ENCODE results near the gene ABL1.
A peak's percentile ranks its signal among the peaks of the same experiment; 100 is the strongest.

ABL1 gene

DNA sequence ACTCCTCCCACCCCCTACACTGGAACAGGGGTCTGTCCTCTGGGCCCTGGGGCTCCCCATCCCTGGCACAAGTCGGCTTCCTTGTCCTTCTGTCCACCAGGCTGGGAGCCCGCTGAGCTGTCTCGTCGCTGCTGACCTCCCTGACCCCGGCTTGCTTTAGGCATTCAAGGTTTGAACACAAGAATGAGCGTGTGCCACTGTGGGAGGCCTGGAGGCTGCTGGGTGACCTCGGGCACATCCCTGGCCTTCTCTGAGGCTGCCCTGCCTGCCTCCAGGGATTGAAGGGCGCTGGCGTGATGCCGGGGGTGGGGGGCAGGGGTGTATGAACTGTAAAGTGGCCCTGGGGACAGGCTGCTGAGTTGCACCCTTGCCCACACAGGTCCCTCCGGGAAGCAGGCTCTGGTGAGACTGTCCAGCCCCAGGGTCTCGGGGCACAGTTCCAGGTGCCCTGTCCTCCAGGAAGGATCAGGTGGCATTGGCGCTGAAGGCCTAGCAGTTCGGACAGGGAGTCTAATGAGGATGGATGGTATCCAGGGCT lies 85.8 kb downstream of the ABL1 start:
- no peak for DNase-seq

GRCh38 chr9:130921300-130921988 lies 86.4 kb downstream of the ABL1 start:
- no peak for DNase-seq

- DNase-seq: no peak
Observed at GRCh38 chr9:130921989-130922892, 87.2 kb downstream of the ABL1 start.

GRCh38 chr9:130922893-130923610 lies 88.0 kb downstream of the ABL1 start:
- DNase-seq: no peak

DNA sequence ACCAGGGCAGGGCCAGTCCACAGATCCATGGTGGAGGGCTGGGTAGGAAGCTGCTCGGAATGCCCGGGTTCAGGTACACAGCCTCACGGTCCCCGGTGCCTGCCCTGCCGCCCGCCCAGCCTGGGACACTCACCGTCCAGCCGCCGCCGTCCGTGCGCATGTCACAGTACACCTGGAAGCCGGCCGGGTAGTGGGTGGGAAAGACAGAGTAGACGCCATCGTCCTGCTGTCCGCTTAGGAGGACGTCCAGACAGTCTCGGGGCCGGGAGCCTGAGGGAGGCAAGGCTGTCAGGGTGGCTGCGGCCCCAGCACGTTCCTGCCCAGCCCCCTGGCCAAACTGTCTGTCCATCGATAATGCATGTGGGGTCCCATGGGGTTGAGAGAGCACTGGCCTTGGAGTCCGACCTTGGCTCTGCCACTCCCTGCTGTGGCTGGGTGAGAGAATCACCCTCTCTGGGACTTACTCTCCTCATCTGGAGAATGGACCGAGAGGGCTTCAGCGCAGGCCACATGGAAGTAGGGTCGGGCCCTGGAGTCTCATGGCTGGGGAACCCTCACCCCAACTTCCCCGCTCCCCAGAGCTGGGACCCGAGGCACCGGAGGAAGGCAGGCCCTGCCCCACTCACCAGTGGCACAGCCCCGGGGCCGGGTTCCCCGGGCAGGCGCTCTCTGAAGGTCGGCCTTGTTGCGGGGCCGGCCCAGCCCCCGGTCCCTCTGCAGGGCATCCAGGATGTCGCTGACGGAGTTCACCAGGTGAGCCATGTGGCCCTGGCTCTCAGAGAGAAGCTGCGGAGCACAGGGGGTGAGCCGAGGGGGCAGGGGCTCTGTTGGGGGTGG lies 88.8 kb downstream of the ABL1 start:
- no peak for DNase-seq

DNA sequence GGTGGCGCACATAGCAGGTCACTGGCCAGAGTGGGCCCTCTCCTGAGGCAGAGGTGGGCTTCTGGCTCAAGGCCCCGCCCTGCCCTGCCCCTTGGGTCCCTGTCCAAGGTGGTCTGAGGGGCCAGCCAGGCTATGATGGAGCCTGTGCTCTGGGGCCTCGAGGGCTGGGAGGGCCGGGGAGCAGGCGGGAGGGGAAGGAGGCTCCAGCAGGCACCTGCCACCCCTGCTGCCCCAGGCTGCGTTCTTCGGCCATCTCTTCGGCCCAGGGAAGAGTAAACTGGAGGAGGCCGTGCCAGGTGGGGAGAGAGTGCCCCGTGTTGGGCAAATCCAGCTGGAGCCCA lies 89.4 kb downstream of the ABL1 start:
- no peak for DNase-seq

DNA sequence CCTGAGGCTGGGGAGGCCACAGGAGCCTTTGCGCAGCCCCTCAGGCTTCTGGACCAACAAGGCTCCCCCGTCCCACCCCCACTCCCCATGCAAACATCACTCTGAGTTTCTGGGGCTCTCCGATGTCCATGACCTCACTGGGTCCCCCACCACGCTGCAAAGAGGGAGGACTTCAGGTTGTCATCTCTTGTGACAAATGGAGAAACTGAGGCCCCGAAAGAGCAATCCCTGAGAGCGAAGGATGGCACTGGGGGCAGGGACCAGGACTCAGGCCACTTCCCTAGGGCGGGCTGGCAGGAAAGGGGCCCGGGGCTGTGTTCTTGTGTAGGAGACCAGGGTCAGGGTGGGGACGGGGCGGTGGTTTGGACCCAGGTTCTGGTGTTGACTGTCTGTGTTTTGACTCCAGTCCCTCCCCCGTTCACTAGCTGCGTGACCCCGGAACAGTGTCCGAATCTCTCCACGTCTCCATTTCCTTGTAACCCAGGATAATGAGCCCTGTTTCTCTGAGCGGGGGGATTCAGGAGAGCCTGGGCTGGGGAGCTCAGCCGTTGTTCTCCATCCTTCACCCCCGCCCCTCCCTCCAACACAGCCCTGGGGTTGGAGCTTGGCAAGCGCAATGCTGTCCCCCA lies 90.1 kb downstream of the ABL1 start:
- DNase-seq: no peak

DNA sequence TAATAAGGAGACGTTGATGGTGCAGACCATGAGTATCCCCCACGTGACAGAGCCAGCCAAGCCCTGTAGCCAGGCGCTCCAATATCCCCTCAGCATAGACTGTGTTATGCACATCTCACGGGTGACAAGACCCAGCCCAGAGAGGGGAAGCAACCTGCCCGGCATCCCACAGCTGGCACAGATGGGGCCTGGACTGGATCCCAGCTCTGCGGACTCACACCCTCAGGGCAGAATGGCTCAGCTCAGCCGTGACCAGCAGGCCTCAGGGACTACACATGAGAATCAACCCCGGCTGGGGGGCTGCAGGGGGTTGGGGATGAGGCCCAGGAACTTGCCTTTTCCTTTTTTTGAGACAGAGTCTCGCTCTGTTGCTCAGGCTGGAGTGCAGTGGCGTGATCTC lies 92.3 kb downstream of the ABL1 start:
- no peak for DNase-seq

- DNase-seq: peak; percentile 37
Observed at GRCh38 chr9:130927995-130928900, 93.2 kb downstream of the ABL1 start.

DNA sequence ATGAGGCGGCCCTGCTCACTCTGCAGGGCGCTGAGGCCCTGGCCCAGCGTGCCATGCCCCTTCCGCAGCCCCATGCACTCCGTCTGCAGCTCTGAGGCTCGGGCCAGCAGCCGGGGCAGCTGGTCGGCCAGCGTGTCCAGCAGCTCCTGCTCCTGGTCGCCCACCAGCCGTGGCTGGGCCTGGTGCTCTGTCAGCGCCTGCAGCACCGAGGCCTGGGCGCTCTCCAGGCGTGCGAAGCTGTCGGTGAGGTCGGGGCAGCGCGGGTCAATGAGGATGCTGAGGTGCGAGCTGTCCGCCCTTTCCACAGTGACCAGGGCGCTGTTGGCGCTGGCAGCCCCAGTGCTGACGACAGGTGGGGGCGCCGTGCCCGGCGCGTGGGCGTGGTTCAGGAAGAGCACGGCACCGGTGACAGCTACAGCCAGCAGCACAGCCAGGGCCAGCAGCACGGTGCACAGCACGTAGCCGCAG lies 94.6 kb downstream of the ABL1 start:
- DNase-seq: no peak

DNA sequence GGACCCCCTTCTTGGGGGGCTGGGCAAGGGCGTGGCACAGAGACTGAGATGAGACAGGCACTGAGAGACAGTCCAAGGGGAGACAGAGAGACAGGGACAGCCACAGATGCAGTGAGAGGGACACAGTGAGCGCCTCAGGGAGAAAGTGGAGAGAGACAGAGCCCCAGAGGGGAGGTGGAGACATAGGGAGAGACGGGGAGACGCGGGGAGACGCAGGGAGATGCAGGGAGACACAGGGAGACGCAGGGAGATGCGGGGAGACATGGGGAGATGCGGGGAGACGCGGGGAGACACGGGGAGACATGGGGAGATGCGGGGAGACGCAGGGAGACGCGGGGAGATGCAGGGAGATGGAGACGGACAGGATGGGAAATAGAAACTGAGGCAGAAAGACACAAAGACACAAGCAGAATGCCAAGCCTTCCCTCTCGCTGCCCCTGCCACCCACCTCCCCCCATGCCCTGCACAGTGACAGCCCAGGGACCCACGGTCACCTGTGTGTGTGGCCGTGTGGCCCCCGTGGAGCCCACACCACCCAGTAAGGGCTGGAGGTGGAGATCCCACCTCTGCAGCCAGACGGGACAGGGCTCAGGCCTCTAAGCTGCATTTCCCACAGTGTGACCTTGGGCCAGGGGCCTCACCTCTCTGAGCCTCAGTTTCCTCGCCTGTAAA lies 95.2 kb downstream of the ABL1 start:
- no peak for DNase-seq

GRCh38 chr9:130930804-130931349 lies 95.8 kb downstream of the ABL1 start:
- DNase-seq: no peak

DNA sequence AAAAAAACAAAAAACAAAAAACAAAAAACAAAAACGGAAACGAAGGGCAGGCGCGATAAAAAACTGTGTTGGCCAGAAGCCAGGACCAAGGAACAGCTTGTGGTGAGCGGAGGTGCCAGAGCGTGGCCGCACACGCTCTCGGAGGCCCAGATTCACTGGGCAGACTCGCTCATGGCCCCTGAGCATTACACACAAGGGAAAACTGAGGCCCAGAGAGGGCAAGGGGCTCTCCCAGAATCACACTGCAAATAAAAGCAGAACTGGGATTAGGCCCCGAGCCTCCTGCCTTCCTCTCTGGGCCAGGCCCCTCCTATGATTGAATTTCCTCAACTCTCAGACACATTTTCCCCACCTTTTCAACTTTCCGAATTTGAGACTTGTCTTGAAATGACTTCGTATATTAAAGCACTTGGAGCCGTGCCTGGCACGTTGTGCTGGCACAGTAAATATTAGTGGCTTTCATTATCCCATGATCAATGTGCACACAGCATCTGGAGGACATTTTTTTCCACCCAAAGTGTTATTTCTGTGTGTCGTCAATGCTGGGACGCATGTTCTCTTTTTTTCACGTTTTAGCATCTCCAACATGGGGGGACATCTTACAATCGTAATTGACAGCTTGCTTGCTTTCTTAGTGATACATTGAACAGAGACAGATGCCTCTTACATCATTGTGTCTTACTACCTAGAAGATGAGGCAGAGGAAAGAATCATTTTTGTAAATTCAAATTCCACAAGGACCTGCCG lies 96.6 kb downstream of the ABL1 start:
- DNase-seq: no peak

GRCh38 chr9:130932255-130933079 lies 97.4 kb downstream of the ABL1 start:
- no peak for DNase-seq

GRCh38 chr9:130933114-130934046 lies 98.3 kb downstream of the ABL1 start:
- DNase-seq: peak; percentile 74

GRCh38 chr9:130934246-130934645 lies 99.2 kb downstream of the ABL1 start:
- no peak for DNase-seq

All from fibroblast of skin of back (primary cell).